Tibial artery (tissue), 4 donors: ENCODE data around the gene PRR33.

Experiments used
- DNase-seq, 2 donors: peaks; one replicate each; pipeline ENCODE4 v3.0.0-alpha.2; 2019
- H3K27ac ChIP-seq, 2 donors: fragments of 200-600 bp; sonication (generic) in 1 of 2; 1 replicate in 1 of 2; 2 replicates in 1 of 2; pipeline ENCODE4 v1.5.1; 2018 to 2019; ENCODE audit warnings: mild to moderate bottlenecking in 1 of 2
- H3K27me3 ChIP-seq, 2 donors: fragments of 200-600 bp; sonication (generic) in 1 of 2; one replicate each; pipeline versions ENCODE4 v1.5.1 to v1.6.0; 2016 to 2019
- H3K36me3 ChIP-seq, 3 donors: fragments of 200-600 bp; sonication (generic) in 2 of 3; one replicate each; pipeline ENCODE4 v1.5.1; 2016 to 2019; ENCODE audit warnings: mild to moderate bottlenecking in 2 of 3
- H3K4me1 ChIP-seq, 4 donors: fragments of 200-600 bp; sonication (generic) in 2 of 4; 1 replicate in 3 of 4; 2 replicates in 1 of 4; pipeline ENCODE4 v1.5.1; 2016 to 2019
- H3K4me3 ChIP-seq, 2 donors: fragments of 200-600 bp; sonication (generic) in 1 of 2; 1 replicate in 1 of 2; 2 replicates in 1 of 2; pipeline ENCODE4 v1.5.1; 2018 to 2019; ENCODE audit warnings: mild to moderate bottlenecking in 2 of 2
- H3K9me3 ChIP-seq, 3 donors: fragments of 200-600 bp; sonication (generic) in 1 of 3; one replicate each; pipeline ENCODE4 v1.5.1; 2016 to 2019
- intact Hi-C: fragments of 100-400 bp; cut with DNase I; formaldehyde crosslinking; loops from one replicate; pipeline ENCODE4 v1.15.0; 2023; ENCODE audit warnings: low total_unique reads
- TF ChIP-seq, protein P1 (sequence below), 2 experiments: fragments of 200-600 bp in 1 of 2; fragments of 450-650 bp in 1 of 2; IDR thresholded peaks; one replicate each; pipeline ENCODE4 v1.5.1; 2017 to 2019; ENCODE audit warnings: antibody characterized with exemption in 2 of 2, mild to moderate bottlenecking in 1 of 2, moderate library complexity in 1 of 2

Gene PRR33

DNA sequence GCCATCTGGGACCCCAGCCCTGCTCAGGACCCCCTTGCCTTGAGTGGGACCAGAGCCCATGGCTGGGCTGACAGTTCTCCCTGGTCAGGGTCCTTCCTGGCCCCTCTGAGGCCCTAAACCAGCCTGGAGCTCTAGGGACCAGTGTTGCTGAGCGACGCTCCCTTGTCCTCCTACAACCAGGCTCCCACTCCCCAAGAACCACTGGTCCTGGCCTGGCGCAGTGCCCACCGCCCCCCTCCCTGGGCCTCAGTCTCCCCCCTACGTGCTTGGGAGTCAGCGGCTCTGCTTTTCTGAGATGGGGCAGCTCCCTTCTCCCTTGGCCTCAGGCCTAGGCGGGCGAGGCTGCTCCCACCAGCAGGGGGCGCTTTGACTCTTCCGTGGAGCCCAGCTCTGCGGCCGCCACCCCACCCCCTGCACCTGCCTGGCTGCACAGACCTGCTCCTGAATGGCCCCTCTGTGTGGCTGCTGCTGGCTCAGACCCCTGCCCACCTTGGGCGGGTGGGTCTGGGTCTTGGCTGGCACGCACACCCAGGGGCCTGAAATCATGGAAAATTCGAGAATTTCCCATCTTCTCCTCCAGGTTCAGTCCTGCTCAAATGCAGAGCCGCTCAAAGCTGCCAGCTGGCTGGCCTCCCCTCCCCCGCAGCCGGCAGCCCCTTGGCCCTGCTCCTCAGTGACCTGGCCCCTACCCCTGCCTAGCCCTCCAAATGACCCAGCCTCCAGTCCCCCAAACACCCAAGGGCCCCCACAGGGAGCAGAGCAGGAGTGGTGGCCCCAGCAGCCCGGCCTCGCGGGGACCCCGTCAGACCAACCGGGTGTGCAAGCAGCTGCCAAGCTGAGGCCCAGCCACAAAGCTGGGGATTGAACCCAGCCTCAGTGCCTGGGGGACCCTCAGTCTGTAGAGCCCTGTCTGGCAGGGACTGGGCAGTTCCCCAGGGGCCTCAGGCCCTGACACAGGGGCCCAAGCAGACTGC, 9.1 kb downstream of the PRR33 start:
- intact Hi-C loops, result loop anchor here (10.0 kb wide), 1 partner anchor 272 kb away; no protein-coding TSS in a partner anchor
- peaks cover 0 to 2% of the 10 kb centered on the region in 2 donors for H3K27me3 ChIP-seq
- TF ChIP-seq, protein P1, sequence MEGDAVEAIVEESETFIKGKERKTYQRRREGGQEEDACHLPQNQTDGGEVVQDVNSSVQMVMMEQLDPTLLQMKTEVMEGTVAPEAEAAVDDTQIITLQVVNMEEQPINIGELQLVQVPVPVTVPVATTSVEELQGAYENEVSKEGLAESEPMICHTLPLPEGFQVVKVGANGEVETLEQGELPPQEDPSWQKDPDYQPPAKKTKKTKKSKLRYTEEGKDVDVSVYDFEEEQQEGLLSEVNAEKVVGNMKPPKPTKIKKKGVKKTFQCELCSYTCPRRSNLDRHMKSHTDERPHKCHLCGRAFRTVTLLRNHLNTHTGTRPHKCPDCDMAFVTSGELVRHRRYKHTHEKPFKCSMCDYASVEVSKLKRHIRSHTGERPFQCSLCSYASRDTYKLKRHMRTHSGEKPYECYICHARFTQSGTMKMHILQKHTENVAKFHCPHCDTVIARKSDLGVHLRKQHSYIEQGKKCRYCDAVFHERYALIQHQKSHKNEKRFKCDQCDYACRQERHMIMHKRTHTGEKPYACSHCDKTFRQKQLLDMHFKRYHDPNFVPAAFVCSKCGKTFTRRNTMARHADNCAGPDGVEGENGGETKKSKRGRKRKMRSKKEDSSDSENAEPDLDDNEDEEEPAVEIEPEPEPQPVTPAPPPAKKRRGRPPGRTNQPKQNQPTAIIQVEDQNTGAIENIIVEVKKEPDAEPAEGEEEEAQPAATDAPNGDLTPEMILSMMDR (IDR thresholded peaks at IDR 0.05), result peak; percentile 74 to 80
- peak; percentile 64 to 84 for DNase-seq
- no peaks in the 10 kb centered on the region for H3K9me3 ChIP-seq
- no peak overlapping the region for H3K4me3 ChIP-seq
- H3K36me3 ChIP-seq, result peaks cover 0 to 15% (median 8%) of the 10 kb centered on the region in 3 donors
- H3K27ac ChIP-seq, result peak overlapping the region; percentile 41 to 79
- peaks cover 0 to 32% (median 16%) of the 10 kb centered on the region in 4 donors for H3K4me1 ChIP-seq

DNA sequence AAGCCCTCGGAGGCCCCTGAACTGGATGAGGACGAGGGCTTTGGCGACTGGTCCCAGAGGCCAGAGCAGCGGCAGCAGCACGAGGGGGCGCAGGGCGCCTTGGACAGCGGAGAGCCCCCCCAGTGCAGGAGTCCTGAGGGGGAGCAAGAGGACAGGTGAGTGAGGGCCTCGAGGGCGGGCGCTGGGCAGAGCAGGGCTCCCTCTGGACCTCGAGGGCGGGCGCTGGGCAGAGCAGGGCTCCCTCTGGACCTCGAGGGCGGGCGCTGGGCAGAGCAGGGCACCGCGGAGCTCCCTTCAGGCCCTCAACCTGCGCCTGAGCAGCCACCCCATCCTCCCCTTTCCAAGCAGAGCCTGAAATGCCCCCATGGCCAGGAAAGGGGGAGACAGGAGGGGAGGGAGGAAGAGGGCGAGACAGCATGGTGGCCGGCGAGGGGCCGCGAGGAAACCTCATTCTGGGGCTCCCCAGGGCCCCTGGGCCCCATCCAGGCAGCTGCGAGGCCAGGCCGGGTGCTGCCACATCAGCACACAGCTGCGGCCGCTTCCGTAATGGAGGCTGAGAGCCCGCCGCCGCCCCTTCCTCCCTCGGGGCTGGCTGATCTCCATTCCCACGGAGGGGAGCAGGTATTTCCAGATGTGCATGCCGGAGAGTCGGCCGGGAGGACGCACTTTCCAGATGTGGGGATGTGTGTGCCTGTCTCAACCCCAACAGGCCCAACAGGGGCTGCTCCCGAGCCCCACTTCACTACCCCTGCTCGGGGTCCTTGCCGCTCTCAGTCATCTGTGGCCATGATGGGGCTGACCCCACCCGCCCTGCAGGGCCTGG, 10.0 kb downstream of the PRR33 start:
- Histone ChIP-seq H3K4me3 (no peak overlapping the region), H3K36me3 (peaks cover 0 to 13% (median 8%) of the 10 kb centered on the region in 3 donors), H3K9me3 (no peaks in the 10 kb centered on the region), H3K4me1 (peaks cover 0 to 41% (median 23%) of the 10 kb centered on the region in 4 donors), H3K27me3 (peaks cover 0 to 2% of the 10 kb centered on the region in 2 donors), H3K27ac (peak overlapping the region; percentile 67 to 79)
- peak in 1 of 2 donors; percentile 65 for DNase-seq
- intact Hi-C loops, result loop anchor here (10.0 kb wide), 1 partner anchor 273 kb away; no protein-coding TSS in a partner anchor
- TF ChIP-seq, protein P1 (IDR thresholded peaks at IDR 0.05), result no peak

DNA sequence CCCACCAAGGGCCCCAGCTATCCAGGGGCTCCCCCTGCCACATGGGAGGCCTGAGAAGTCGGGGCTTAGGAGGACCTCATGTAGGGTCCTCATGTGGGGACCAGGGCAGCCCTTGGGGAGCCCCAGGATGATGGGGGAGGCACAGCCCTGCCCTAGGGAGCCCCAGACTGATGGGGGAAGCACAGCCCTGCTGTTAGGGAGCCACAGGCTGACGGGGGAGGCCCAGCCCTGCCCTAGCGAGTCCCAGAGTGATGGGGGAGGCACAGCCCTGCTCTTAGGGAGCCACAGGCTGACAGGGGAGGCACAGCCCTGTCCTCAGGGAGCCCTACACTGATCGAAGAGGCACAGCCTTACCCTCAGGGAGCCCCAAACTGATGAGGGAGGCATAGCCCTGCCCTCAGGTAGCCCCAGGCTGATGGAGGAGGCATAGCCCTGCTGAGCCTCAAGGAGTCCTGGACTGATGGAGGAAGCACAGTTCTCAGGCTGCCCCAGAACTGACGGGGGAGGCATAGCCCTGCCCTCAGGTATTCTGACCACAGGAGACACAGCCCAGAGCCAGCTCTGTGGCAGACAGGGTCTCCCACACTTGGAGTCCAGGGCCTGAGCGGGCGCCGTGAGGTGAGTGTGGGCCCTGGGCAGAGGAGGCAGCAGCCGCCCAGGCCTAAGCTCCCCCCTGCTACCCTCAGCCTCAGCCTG, 10.8 kb downstream of the PRR33 start:
- Histone ChIP-seq H3K27ac (peak overlapping the region; percentile 67 to 79), H3K9me3 (no peaks in the 10 kb centered on the region), H3K36me3 (peaks cover 0 to 13% (median 8%) of the 10 kb centered on the region in 3 donors), H3K4me1 (peaks cover 0 to 49% (median 29%) of the 10 kb centered on the region in 4 donors), H3K27me3 (peaks cover 0 to 2% of the 10 kb centered on the region in 2 donors), H3K4me3 (no peak overlapping the region)
- TF ChIP-seq, protein P1 (IDR thresholded peaks at IDR 0.05), result no peak
- peak in 1 of 2 donors; percentile 61 for DNase-seq
- intact Hi-C loops, result loop anchor here (10.0 kb wide), 1 partner anchor 274 kb away; no protein-coding TSS in a partner anchor

DNA sequence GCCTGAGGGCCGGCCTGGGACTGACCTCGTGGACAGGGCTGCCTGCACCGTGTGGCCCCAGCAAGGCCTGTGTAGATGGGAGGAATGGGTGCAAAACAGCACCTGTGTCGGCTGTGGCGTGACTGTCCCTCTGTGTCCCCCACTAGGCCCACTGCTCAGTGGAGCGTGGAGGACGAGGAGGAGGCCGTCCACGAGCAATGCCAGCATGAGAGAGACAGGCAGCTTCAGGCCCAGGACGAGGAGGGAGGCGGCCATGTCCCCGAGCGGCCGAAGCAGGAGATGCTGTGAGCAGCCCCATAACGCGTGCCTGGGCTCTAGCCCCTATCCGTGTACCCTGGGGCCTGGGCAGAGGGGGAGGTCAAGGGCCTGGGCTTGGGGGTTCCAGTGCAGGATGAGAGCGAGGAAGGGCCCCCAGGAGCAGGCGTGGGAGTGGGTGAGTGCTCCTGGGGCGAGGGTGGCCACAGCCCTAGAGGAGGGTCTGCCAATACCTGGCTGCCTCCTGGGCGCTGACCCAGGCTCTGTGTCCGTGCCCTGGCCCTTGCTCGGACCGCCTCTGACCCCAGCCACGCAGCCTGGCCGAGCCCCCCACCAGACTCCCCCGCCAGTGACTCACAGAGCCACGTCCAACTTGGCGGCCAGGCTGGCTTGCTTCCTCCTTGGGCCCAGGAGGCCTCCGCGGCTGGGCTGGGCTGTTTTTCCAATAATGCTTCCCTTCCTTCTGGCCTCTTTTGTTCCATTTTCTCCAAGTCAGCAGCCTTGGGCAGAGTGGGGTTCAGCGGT, 11.6 kb downstream of the PRR33 start:
- no peaks in the 10 kb centered on the region for H3K9me3 ChIP-seq
- peaks cover 0 to 11% (median 8%) of the 10 kb centered on the region in 3 donors for H3K36me3 ChIP-seq
- peak overlapping the region; percentile 67 to 79 for H3K27ac ChIP-seq
- TF ChIP-seq, protein P1 (IDR thresholded peaks at IDR 0.05), result no peak
- no peak overlapping the region for H3K4me3 ChIP-seq
- peaks cover 0 to 57% (median 32%) of the 10 kb centered on the region in 4 donors for H3K4me1 ChIP-seq
- peaks cover 0 to 7% of the 10 kb centered on the region in 2 donors for H3K27me3 ChIP-seq
- peak; percentile 79 to 83 for DNase-seq
- intact Hi-C loops, result loop anchor here (5.0 to 10.0 kb wide), 2 partner anchors 43 to 275 kb away; partner anchors contain the start of gene TNNI2
